ENCODE data around the gene KRIT1. TPM values are rescaled to one million over a fixed set of nuclear protein-coding genes. Genes with fewer than 3 reads are reported as not detected.

Gene KRIT1
- total and polyA plus RNA-seq, 3 donors from 2014 or later: 45.0 to 140 (median 116) TPM

- DNase-seq: no peak
- H3K4me1 ChIP-seq: no peaks in the 10 kb centered on the region
- no peaks in the 10 kb centered on the region for H3K27me3 ChIP-seq
- intact Hi-C loops (cut with DNase I; ENCODE audit: low total_unique reads): no loop called here
- WGBS, 2 donors: 79 to 92% methylated on average over 1 of the region's 1 CpG
- TF ChIP-seq, protein P1, sequence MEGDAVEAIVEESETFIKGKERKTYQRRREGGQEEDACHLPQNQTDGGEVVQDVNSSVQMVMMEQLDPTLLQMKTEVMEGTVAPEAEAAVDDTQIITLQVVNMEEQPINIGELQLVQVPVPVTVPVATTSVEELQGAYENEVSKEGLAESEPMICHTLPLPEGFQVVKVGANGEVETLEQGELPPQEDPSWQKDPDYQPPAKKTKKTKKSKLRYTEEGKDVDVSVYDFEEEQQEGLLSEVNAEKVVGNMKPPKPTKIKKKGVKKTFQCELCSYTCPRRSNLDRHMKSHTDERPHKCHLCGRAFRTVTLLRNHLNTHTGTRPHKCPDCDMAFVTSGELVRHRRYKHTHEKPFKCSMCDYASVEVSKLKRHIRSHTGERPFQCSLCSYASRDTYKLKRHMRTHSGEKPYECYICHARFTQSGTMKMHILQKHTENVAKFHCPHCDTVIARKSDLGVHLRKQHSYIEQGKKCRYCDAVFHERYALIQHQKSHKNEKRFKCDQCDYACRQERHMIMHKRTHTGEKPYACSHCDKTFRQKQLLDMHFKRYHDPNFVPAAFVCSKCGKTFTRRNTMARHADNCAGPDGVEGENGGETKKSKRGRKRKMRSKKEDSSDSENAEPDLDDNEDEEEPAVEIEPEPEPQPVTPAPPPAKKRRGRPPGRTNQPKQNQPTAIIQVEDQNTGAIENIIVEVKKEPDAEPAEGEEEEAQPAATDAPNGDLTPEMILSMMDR (IDR thresholded peaks at IDR 0.05): no peak
- no peak for TF ChIP-seq POLR2A (IDR thresholded peaks at IDR 0.05)
- H3K36me3 ChIP-seq (ENCODE audit: low read depth, missing control alignments): no peaks in the 10 kb centered on the region
- H3K4me3 ChIP-seq: no peak overlapping the region
- no peak overlapping the region for H3K27ac ChIP-seq
- H3K9me3 ChIP-seq: no peaks in the 10 kb centered on the region
Measured at GRCh38 chr7:92161271-92161670, 84.4 kb downstream of the KRIT1 start.

DNA sequence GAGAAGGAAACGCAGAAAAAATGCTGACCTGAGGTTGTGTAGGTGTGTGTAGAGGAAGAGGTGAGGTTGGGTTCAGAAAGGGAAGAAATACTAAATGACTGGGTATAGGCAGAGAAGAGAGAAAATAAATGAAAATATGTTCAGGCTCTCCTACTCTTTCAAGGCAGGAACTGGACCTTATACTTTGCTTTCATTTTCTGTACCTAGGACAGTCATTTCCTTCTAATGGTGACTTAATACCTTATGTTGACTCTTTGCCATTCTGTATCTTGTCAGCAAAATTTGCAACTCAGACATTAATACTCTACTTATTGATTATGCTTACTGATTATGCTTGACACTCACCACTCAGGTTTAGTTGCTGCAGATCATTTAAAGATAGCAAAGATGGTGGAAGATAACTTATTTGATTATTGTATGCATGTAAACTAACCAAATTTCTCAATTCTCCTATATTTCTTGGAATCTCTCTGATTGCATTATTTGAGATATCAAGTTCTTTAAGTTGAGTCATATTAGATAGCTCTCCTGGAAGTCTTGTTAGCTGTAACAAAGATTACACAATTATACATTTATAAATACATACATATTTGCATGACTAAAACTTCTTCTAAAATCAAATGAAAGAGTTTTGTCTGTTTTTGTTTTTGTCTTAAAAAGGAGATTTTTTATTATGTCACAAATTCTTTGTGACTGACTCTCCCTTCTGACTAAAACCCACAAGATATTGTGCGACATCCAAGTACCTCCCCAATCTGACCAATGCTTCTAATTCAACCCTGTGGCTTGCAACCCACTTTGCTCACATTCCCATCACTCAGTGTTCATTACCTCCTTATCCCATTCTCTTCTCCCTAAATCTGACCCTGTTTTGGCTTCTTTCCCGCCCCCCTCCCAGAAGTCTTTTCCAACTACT is 86.8 kb downstream of the KRIT1 start:
- Histone ChIP-seq H3K9me3 (no peaks in the 10 kb centered on the region), H3K36me3 (ENCODE audit: low read depth, missing control alignments) (no peaks in the 10 kb centered on the region), H3K4me3 (no peak overlapping the region), H3K27ac (no peak overlapping the region), H3K27me3 (no peaks in the 10 kb centered on the region), H3K4me1 (no peaks in the 10 kb centered on the region)
- intact Hi-C loops (cut with DNase I; ENCODE audit: low total_unique reads): no loop called here
- TF ChIP-seq POLR2A (IDR thresholded peaks at IDR 0.05): no peak
- TF ChIP-seq, protein P1 (IDR thresholded peaks at IDR 0.05): no peak
- WGBS, 2 donors: 92 to 95% methylated on average over 3 of the region's 3 CpGs
- no peak for DNase-seq

- Histone ChIP-seq H3K4me3 (no peak overlapping the region), H3K9me3 (no peaks in the 10 kb centered on the region), H3K27me3 (no peaks in the 10 kb centered on the region), H3K36me3 (ENCODE audit: low read depth, missing control alignments) (no peaks in the 10 kb centered on the region), H3K4me1 (no peaks in the 10 kb centered on the region), H3K27ac (no peak overlapping the region)
- TF ChIP-seq, protein P1 (IDR thresholded peaks at IDR 0.05): no peak
- intact Hi-C loops (cut with DNase I; ENCODE audit: low total_unique reads): no loop called here
- no peak for DNase-seq
Measured at GRCh38 chr7:92156990-92157389, 88.7 kb downstream of the KRIT1 start.

GRCh38 chr7:92155108-92155739 is 90.5 kb downstream of the KRIT1 start:
- WGBS, 2 donors: 93 to 96% methylated on average over 1 of the region's 1 CpG
- intact Hi-C loops (cut with DNase I; ENCODE audit: low total_unique reads): no loop called here
- no peak overlapping the region for H3K27ac ChIP-seq
- DNase-seq: no peak
- no peaks in the 10 kb centered on the region for H3K27me3 ChIP-seq
- no peaks in the 10 kb centered on the region for H3K4me1 ChIP-seq
- no peaks in the 10 kb centered on the region for H3K9me3 ChIP-seq
- no peaks in the 10 kb centered on the region for H3K36me3 ChIP-seq (ENCODE audit: low read depth, missing control alignments)
- H3K4me3 ChIP-seq: no peak overlapping the region
- TF ChIP-seq, protein P1 (IDR thresholded peaks at IDR 0.05): no peak
- no peak for TF ChIP-seq POLR2A (IDR thresholded peaks at IDR 0.05)

All from testis (tissue), 3 donors.